Measurements from ENCODE around the gene KCNH5.

KCNH5 gene

DNA sequence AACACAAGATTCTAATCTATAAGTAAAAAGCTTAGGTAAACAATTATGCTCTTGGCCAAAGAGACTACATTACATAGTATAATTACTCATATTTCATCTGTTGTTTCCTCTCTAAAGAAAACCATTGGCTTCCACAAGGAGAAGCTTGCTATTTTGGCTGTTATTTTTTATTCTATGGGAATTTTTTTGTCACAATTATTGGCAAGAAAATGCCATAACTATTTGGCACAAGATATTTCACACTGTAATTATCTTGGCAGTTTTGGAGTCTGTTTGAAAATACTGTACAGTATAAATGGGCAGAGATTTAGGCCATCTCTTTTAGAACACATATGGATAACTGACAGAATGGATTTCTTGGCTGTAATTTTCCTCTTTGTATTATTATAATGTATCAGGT, 51.2 kb downstream of the KCNH5 start:
- no peak for DNase-seq

DNA sequence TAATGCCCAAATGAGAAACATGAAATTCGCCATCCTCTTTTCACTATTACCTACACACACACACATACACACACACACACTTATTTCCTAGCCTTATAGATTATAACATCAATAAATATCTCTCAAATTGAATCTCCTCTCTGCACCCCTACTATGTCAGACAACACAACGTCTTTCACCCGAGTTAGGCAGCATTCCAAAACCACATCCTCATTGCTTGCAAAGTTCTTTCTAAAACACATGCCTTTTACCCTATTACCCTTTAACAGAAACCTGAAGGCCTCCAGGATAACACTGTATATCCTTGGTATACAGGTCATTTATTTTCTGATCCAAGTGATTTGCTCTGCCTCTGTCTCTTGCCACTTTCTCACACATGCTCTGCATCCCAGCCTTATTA, 56.3 kb downstream of the KCNH5 start:
- no peak for DNase-seq

DNA sequence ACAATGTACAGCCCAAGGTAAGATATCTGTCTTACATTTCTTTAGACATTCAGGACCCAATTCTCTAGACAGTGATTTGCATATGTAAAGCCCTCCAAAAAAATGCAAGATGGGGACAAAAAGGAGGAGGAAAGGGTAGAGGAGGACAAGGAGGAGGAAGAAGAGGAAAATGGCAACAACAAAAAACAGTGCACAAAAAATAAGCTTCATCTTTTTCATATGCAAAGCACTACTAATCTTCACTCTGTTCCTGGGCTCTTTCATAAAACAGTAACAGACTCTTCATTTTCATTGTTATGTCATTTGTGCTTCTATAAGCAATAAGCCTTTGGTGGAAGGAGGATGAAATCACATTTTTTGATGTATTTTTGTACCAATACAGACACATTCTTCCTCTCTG, 61.4 kb downstream of the KCNH5 start:
- DNase-seq: no peak

DNA sequence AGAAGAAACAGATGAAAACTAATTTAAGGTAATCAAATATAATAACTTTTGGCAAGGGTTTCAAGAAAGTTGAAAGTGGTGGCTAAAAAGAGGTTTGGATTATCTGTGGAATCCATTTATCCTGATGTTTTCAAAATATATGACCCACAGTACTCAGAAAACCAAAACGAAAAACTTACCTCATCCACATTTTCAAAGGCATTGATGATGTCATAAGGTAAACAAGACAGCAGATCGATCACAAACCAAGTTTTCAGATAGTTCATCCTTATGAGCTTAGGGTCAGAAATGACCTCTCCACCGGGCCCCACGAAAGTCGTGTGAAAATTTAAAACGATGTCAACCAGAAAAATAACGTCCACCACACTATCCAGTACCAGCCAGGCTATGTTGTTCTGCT, 64.6 kb downstream of the KCNH5 start:
- no peak for DNase-seq

DNA sequence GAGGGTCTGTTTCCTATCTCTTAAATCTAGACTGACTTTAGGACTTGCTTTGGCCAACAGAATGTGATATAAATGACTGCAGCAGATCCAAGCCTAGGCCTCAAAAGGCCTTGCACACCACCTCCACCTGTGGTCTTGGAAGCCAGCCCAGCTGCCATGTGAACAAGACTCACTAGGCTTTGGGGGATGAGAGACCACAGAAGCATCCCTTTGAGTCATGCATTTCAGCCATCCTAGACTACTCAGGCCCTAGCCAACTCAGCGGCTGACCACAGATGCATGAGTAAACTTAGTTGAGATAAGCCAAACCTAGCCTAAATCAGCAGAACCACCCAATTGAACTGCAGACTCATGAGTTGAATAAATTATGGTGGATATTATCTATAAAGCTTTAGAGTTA, 87.7 kb downstream of the KCNH5 start:
- no peak for DNase-seq

DNA sequence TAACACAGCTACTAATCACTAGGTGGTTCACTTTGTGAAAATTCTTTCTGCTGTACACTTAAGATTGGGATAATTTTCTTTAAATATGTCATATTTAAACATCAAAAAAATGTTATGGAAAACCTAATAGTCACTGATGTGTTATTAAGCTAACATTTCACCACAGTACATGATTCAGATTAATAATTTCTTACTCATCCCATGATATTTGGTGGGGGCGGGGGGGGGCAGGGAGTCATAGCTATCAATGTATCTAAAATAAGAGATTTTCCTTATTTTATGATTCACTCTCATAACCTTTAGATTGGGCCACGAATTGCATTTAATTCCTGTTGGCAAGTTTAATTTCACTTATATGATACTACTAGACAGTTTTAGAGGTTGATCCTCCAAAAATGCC, 88.8 kb downstream of the KCNH5 start:
- DNase-seq: no peak

DNA sequence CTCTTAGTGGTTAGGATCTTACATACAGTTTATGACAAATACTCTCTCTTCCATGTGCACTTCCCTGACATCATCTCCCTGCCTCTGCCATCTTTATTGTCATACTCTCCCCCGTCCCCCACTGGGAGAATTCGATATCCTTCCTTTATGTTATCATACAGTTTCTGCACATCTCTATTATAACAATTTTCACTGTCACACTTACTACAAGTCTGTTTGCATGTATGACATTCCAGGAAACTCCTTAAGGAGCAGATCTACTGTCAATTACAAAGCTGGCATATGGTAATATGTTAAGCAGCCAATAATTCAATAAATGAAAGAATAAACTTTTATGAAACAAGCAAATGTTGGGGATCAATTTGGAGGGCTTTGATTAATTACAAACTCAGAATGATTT, 91.1 kb downstream of the KCNH5 start:
- no peak for DNase-seq

DNA sequence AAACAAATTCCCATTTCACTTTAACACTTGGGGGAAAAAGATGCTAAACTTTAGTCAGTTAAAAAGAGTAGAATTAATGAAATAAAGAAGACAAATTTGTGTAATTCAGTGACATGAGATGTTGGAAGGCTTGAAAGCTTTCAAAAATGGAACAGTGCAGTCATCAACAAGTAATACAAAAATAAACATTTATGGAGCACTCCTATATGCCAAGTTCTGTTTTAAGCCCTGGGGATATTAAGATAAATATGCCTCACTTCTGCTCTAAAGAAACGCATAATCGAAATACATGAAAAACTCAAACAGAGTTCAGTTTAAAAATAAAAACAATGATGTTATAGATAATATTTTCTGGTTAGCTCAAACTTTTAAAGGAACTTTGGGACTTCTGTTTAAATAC, 93.0 kb downstream of the KCNH5 start:
- DNase-seq: no peak

DNA sequence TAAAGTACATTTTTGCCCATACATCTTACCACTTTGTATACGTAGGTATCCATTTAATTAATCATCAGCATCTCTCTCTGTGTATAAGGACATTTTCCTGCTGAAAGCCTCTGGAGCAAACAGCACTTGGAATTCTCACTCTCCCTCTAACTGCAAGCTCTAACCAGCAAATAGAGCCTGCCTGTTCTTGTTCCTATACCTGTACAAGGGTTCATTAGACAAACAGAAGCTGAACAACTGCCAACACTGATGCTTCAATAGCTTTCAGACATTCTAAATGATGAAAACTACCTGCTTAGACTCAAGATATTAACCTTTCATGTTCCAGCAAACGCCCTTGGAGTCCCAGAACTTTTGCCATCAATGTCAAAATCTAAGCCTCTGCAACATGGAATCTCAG, 98.0 kb downstream of the KCNH5 start:
- no peak for DNase-seq

DNA sequence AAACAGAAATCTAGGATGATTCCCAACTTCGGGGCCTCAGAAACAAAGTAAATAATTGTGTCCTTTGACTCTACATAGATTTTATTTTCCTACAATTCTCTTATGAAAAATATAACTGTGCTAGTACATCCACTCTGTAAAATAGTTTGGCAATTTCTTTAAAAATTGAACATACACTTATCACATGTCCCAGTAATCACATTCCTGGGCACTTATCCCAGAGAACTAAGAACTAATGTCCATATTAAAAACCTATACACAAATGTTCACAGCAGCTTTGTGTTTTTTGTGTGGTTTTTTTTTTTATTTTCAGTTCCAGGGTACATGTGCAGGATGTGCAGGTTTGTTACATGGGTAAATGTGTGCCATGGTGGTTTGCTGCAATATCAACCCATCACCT, 99.0 kb downstream of the KCNH5 start:
- no peak for DNase-seq

DNA sequence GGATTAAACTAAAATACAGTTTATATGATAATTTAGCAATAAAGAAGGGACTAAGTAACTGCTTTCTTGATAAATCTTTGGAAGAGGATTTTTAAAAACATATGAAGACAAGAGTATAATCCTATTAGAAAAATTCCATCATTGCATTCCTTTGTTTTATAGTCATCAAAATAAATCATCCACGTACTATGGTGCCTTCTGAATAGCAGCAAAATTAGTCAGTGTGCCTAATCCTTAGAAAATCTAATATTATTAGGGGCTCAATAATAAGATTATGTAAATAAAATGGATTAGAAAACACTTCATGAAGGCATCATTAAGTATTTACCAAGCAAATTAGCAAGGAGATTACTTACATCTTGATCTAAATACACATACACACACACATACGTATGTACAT, 102.1 kb downstream of the KCNH5 start:
- DNase-seq: no peak

DNA sequence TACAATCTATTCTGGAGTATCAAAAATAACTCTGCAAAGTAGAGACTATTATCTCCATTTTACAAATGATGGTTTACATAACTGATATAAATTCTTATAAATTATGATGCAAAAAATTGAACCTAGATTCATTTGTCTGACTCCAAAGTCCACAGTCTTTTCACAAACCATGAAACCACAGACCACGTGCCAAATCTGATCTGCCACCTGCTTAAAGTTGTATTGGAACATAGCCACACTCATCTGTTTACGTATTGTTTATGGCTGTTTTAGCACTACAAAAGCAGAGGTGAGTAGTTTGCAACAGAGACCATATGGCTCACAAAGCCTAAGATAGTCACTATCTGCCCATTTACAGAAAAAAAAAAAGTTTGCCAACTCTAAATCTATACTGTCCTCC, 105.3 kb downstream of the KCNH5 start:
- no peak for DNase-seq

DNA sequence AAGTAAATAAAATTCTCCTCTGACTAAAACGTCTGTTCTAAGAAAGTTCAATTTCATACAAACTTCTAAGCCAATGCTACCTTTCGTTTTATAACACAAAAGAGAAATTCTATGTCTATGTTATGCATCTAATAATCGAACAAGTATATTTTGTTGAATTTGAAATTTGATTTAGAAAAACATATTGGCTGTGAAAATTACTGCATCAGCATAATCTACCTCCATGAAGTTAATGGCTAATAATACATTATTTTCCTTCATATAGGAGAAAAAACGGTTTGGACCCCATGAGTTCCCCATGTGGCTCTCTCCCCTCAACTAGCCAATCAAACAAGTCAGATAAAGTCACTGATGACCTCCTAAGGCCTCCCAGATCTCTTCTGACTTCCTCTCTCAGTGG, 106.5 kb downstream of the KCNH5 start:
- no peak for DNase-seq

DNA sequence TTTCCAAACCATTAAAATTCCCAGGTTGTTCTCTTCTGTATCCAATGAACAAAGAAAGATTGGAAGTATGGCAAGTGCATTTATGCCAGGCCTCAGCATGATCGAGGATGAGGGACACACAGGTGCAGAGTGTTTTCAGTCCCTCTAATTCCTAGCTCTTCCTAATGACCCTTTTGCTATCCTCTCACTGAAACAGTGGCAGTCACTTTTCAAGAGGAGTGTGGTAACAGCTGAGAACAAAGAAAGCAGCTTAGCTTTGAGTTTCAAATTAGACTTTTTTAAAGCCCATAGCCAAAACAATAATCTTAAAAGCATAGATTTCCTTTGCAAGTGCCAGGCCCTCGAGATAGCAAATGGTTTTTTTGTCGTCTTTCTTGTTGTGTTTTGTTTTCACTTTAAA, 110.8 kb downstream of the KCNH5 start:
- DNase-seq: no peak

DNA sequence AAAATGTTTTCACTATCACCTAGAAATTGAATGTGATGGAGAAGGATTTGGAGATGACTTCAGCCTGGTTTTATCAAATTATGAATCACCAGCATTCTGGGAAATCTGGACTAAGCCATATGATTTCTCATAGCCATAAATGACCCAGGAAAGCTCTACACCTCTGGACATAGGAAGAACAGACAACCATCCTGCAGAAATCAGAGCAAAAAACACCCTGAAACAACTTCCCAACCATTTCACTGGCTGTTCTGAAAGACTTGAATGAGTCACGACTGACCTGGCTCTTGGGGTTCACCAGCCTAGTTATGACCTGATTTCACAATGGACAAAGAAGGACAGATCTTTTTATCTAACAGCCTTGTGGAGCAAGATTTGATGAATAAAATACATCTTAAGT, 123.8 kb downstream of the KCNH5 start:
- no peak for DNase-seq

DNA sequence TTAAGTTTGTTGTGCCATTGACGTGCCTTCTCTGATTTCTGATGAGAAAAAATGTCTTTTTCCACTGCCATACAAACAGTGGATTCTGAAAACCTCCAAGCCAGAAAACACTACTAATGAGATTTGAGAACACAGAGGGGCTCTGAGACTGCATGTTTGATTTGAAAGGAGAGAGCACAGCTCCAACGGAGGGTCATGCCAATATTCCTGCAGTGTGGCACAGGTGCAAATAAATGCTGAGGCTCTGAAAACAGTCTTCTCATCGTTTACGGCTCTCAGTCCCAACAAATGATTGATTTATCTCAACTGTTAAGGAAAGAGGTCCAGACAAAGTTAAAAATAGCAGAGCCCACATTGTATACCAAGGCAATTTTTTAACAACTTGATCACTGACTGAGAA, 128.7 kb downstream of the KCNH5 start:
- DNase-seq: no peak

DNA sequence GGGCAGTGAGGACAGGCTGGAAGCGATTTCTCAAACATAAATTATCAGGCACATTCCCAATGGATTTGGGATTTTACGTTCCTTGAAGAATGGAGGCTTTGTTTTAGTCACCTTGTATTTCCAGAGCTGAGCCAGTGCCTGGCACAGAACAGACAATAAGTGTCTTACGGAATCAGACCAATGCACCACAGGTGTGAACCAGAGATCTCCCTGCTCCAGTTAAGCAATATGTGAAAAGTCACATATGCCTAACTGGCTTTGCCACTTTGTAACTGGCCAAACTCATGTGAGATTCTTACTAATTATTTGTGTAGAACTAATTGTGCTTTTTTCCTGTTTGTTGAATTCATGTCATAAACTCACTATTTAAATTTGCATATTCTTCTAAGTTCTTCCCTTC, 130.4 kb downstream of the KCNH5 start:
- DNase-seq: no peak

DNA sequence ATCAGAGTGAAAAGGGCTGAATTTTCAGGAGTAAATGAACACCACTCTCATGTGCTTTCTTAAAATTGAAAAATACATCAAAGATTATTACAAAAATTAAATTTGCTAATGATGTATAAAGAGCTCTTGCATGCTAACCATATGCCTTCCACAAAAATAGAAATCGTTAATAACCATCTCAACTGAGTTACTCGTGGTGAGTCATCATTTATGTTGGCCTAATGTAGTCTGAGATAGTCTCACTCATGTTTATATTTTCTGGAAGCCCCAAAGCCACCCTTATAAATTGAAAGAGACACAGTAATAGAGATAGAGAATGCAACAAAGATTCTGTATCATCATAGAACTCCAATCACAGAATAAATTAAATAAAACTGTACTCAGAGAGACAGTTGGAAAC, 131.2 kb downstream of the KCNH5 start:
- DNase-seq: no peak

DNA sequence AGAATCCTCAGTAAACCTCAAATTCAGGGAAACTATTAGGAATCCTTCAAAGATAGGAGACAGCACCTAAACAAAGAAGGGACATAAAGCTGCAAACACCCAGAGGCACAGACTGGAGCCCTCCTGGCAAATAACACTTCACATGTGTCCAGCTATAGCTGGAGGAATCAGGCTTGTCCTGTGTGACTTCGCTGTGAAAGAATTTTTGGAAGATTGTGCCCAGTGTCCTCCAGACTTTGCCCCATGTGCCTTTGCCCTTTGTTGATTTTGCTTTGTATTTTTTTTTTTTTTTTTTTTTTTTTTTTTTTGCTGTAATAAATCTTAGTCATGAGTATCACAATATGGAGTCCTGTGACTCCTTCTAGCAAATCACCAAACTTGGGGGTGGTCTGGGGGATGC, 136.8 kb downstream of the KCNH5 start:
- no peak for DNase-seq

DNA sequence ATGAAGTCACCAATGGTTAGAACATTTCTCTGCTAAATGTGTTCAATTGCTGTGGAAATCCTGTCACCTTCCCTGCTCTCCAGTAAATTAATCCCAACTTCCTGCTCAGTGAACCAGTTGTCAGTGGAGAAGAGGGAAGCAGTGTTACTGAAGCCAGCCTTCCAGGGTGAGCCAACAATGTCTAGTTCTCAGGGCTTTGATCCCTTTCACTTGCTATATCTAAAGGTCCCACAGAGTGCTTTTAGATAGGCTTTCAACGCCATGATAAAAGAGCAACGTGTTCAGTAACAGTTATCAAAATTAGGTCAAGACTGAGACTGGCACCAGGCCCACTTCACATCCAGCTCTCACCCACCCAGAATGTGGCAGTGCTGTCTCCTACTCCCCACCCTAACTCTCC, 139.7 kb downstream of the KCNH5 start:
- DNase-seq: no peak

DNA sequence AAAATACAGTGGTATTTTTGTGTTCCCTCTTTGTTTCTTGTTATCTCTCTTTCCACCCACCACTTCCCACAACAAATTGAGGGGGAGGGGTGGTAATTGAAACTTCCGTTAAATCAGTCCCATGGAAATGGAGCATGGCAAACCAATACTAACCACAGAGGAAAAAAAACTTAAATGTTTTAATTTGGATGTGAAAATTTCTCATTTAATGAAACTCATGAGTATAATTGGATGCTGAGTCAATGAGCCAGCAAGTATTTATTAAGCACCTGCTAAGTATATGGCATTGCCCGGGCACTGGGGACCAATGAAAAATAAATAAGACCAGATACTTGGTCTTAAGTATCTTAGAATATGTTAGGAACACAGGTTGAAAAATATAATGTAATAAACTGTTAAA, 147.5 kb downstream of the KCNH5 start:
- no peak for DNase-seq

DNA sequence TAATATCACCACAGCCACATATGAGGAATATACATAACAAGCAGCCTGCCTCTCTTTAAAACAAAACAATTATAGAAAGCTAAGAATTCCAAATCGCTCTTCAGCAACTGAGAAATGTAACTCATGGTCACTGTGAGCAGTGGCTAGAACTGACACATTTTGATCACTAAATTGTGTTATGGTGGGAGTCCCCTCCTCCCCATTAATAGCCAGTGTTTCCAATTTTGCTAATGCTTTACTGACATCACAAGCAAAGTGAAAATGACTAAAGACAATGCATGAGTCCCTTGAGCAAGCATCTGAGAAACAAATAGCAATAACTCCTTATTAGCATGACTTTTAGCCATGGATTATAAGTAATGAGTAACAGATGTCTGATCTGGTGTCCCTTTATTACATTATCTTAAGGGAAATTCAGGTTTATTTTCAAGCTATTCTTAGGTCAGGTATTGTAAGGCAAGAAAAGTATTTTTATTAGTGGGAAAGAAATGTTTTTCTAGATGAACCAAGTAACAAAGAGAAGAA, 148.3 kb downstream of the KCNH5 start:
- no peak for DNase-seq

DNA sequence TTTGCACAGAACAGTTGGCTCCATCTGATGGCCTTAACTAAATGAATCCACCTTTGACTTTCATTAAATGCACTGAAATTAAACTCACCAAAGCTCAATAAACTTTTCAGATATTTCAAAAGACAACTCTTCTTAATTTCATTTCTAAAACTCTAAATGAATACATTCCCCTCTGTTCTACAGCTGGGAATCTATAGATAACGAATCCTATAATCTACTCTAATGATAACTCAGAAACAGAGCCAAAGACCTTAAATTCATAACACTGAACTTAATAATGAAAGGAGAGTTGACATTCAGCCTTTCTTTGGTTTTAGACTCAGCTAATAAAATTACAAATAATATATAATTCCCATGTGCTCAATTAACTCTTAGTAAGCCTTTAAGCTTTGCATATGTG, 150.5 kb downstream of the KCNH5 start:
- DNase-seq: no peak

DNA sequence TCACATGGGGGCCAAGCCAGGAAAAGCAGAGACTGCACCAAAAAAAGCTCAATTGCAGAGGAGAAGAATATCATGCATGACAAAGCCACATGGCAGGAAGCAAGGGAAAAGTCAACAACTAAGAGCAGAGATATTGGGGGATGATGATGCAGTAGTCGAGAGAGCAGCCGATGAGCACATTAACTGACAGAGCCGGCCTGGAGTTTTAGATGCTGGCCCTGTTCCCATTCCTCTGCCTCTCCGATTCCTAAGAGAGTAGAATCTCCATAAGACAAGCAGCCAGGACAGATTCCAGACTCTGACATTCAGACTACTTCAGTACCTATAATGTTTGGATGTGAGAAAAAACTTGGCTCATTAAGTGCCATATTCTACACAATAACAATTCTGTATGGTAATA, 155.9 kb downstream of the KCNH5 start:
- DNase-seq: no peak

DNA sequence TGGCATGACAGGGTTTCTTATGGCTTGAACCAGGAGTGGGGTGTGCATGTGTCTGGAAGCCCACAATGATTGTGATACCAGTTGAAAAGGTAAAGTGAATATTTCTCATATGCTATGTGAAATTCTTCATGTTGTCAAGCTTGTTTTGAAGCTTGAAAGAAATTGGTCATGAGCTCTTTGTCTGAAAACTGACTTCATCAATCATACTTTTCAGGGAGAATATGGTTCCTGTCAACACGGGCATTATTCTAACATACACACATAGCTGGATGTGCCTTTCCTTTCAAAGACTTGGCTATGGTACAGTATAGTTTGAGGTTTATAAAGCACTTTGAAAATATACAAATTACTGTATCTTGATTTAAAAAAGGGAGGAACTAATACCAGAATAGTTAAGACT, 158.8 kb downstream of the KCNH5 start:
- no peak for DNase-seq

DNA sequence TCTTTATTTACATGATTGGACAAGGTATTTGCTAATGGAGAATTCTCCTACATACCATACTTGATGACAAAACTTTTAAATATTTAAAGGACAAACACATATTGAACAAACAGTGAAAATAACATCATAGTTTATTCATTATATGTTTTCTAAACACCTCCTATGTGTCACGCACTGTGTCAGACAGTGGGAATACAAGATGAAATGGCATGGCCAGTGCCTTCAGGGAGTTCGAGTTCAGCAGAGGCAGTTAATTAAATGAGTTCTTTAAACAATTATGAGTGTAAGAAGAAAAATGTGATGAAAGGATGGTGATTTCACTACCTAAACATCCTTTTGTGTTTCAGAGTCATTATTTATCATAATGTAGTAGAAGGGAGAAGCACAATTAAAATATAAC, 159.8 kb downstream of the KCNH5 start:
- DNase-seq: no peak
